ENCODE data around the gene RABGAP1L. TPM values are rescaled to one million over a fixed set of nuclear protein-coding genes. Genes with fewer than 3 reads are reported as not detected.

The RABGAP1L gene
- total RNA-seq, 1 experiment from 2014 or later, result 29.3 TPM

DNA sequence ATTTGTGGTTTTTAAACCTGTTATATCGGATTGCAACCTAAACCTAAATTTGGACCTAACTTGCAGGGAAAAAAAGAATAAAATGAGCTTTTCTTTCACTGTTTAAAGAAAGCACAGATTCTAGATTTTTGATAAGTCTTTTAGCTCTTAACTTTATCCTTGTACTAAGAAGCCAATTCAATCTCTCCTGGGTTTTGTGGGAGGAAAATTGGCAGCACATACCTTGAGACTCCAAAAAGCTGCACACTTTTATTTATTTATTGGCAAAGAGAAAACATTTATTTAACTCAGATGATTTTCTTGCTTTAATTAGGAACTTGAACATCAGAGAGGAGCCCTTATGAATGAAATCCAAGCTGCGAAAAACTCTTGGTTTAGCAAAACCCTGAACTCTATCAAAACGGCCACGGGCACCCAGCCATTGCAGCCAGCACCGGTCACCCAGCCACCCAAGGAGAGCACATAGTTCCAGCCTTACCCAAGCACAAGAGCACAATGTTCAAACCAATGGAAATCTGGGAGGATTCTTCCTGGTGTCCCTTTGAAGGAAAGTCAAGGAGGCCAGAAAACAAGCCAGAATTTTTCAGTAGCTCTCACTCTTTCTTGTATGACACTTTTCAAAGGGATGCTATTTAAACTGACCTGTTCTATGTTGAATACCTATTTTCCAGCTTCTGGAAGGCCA, 830.4 kb downstream of the RABGAP1L start:
- Histone ChIP-seq H3K4me1 (ENCODE audit: control insufficient read depth in 1 of 2, insufficient read depth in 2 of 2, low read length in 2 of 2) (no peaks in the 10 kb centered on the region), H2AFZ (ENCODE audit: low read depth, low read length, poor library complexity, severe bottlenecking) (no peak overlapping the region), H3K27me3 (ENCODE audit: insufficient read depth, low read length) (no peaks in the 10 kb centered on the region), H3K4me3 (replicated peaks in 1 of 2; ENCODE audit: low read depth in 1 of 2, low read length in 2 of 2) (no peak overlapping the region), H3K9me3 (ENCODE audit: control insufficient read depth in 1 of 2, insufficient read depth in 1 of 2, low read depth in 1 of 2, low read length in 2 of 2) (no peaks in the 10 kb centered on the region), H4K20me1 (ENCODE audit: insufficient read depth) (no peaks in the 10 kb centered on the region), H3K4me2 (ENCODE audit: low read length) (no peak overlapping the region), H3K27ac (ENCODE audit: low read depth, low read length) (no peak overlapping the region), H3K9me2 (ENCODE audit: insufficient read depth) (no peaks in the 10 kb centered on the region), H3K9ac (ENCODE audit: low read length) (no peak overlapping the region), H3K79me2 (ENCODE audit: insufficient read depth, low read length) (no peaks in the 10 kb centered on the region), H3K36me3 (ENCODE audit: control insufficient read depth in 1 of 2, insufficient read depth in 2 of 2, low read length in 2 of 2) (no peaks in the 10 kb centered on the region)
- ATAC-seq (no peak), DNase-seq (ENCODE audit: low read depth, low spot score) (no peak)
- POLR2A ChIA-PET, result interaction anchor here (1.9 kb wide), 1 partner anchor 9 kb away, joined by 13 read pairs; the partner anchor contains the start of gene CACYBP
- intact Hi-C loops (cut with micrococcal nuclease), result no loop called here
- BruUV-seq (replicated peaks), result no TSS peak
- no peak for TF ChIP-seq EZH2phosphoT487 (IDR thresholded peaks at IDR 0.05; ENCODE audit: borderline replicate concordance)
- TF ChIP-seq EZH2 (IDR thresholded peaks at IDR 0.05), result no peak
- no peak for TF ChIP-seq ELF1 (IDR thresholded peaks at IDR 0.05; ENCODE audit: borderline replicate concordance, low read depth)
- no peak for TF ChIP-seq YY1 (IDR thresholded peaks at IDR 0.05; ENCODE audit: extremely low read depth, insufficient replicate concordance, low read depth, low read length)
- TF ChIP-seq POLR2AphosphoS5 (IDR thresholded peaks at IDR 0.05; ENCODE audit: low read depth, low read length), result no peak
- RAD21 ChIA-PET (ENCODE audit: low non-redundant PET in 1 of 2, low total read pairs in 2 of 2, uncharacterized antibody in 2 of 2, unreplicated experiment in 2 of 2), result no interaction called here
- CTCF ChIA-PET, result interaction anchor here (1.5 kb wide), 1 partner anchor 10 kb away, joined by 6 read pairs; the partner anchor contains the start of gene CACYBP

DNA sequence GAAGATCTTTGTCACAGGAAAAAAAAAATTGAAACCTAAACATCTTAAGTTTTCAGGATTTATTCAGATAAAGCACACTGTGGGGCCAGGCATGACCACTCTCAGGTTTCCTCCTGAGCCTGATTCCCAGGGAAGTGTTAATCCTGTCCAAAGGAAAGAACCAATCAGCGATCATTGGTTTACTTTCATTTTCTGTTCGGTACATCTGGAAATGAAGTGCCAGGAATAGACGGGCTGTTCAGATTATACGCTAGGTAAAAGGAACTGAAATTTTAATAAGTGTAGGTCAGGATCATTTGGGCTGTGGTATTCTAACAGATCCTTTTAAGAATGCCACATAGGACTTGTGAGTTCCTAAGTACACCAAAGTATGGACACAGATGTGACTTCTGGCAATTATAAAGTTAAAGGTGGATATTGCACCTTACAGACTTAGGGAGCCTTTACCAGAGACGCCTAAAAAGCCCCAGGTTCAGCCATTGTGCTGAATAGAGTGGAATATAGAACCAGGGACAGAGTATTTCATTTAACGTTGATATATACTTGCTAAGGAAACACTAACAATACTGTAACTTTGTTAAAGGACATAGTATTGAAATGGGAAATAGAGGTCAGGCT, 831.2 kb downstream of the RABGAP1L start:
- H3K79me2 ChIP-seq (ENCODE audit: insufficient read depth, low read length), result no peaks in the 10 kb centered on the region
- DNase-seq (ENCODE audit: low read depth, low spot score) (no peak), ATAC-seq (peak; percentile 58)
- H3K9me3 ChIP-seq (ENCODE audit: control insufficient read depth in 1 of 2, insufficient read depth in 1 of 2, low read depth in 1 of 2, low read length in 2 of 2), result no peaks in the 10 kb centered on the region
- H3K4me3 ChIP-seq (replicated peaks in 1 of 2; ENCODE audit: low read depth in 1 of 2, low read length in 2 of 2), result peak overlapping the region; percentile 6 to 35
- RAD21 ChIA-PET (ENCODE audit: low non-redundant PET in 1 of 2, low total read pairs in 2 of 2, uncharacterized antibody in 2 of 2, unreplicated experiment in 2 of 2), result no interaction called here
- no peak overlapping the region for H3K27ac ChIP-seq (ENCODE audit: low read depth, low read length)
- TF ChIP-seq, protein P1, sequence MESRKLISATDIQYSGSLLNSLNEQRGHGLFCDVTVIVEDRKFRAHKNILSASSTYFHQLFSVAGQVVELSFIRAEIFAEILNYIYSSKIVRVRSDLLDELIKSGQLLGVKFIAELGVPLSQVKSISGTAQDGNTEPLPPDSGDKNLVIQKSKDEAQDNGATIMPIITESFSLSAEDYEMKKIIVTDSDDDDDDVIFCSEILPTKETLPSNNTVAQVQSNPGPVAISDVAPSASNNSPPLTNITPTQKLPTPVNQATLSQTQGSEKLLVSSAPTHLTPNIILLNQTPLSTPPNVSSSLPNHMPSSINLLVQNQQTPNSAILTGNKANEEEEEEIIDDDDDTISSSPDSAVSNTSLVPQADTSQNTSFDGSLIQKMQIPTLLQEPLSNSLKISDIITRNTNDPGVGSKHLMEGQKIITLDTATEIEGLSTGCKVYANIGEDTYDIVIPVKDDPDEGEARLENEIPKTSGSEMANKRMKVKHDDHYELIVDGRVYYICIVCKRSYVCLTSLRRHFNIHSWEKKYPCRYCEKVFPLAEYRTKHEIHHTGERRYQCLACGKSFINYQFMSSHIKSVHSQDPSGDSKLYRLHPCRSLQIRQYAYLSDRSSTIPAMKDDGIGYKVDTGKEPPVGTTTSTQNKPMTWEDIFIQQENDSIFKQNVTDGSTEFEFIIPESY (IDR thresholded peaks at IDR 0.05; ENCODE audit: extremely low read depth, insufficient replicate concordance, low read length), result no peak
- peak; percentile 20; the same call in 1 of the 2 replicates for TF ChIP-seq SP1 (IDR thresholded peaks at IDR 0.05; ENCODE audit: low read depth)
- H2AFZ ChIP-seq (ENCODE audit: low read depth, low read length, poor library complexity, severe bottlenecking), result no peak overlapping the region
- BruUV-seq (replicated peaks), result TSS peak; percentile 30
- no peaks in the 10 kb centered on the region for H3K4me1 ChIP-seq (ENCODE audit: control insufficient read depth in 1 of 2, insufficient read depth in 2 of 2, low read length in 2 of 2)
- H3K27me3 ChIP-seq (ENCODE audit: insufficient read depth, low read length), result no peaks in the 10 kb centered on the region
- POLR2A ChIA-PET, result interaction anchor here (1.9 kb wide), 1 partner anchor 9 kb away, joined by 13 read pairs; the partner anchor contains the start of gene CACYBP
- H3K9me2 ChIP-seq (ENCODE audit: insufficient read depth), result no peaks in the 10 kb centered on the region
- H3K9ac ChIP-seq (ENCODE audit: low read length), result 0 out of 2 replicates have a peak overlapping the region, but pooled peaks have one; percentile 16
- no peaks in the 10 kb centered on the region for H3K36me3 ChIP-seq (ENCODE audit: control insufficient read depth in 1 of 2, insufficient read depth in 2 of 2, low read length in 2 of 2)
- intact Hi-C loops (cut with micrococcal nuclease), result no loop called here
- CTCF ChIA-PET, result no interaction called here
- H4K20me1 ChIP-seq (ENCODE audit: insufficient read depth), result no peaks in the 10 kb centered on the region
- H3K4me2 ChIP-seq (ENCODE audit: low read length), result peak overlapping the region; percentile 50

Measured in HCT116 (cell line).